OCI-LY3 (cell line): Measurements from ENCODE around the gene MYO1F.
"Not testable (repeated sequence)": the region's sequence is repeated elsewhere in the genome, so short reads cannot be mapped to it uniquely, and the experiment has no call there.

ENCODE experiments used
- H2AFZ ChIP-seq: fragments of 200-600, 300-600 bp; shearing (Covaris generic); 2 replicates; pipeline ENCODE4 v1.6.0; 2014; ENCODE audit warnings: antibody characterized with exemption, low read depth, low read length
- H3K27ac ChIP-seq: fragments of 200-600, 300-600 bp; sonication (generic); 2 replicates; pipeline ENCODE4 v1.5.1; 2014; ENCODE audit warnings: mild to moderate bottlenecking, low read length, moderate library complexity, mixed read lengths
- H3K27me3 ChIP-seq: fragments of 200-600, 300-600 bp; sonication (generic); 2 replicates; pipeline ENCODE4 v1.6.1; 2014; ENCODE audit warnings: low read depth, low read length, mixed read lengths
- H3K36me3 ChIP-seq: fragments of 200-600, 300-600 bp; sonication (generic); replicated peaks from 2 replicates; pipeline ENCODE3; 2014; ENCODE audit warnings: low read depth, low read length, mixed read lengths
- H3K4me1 ChIP-seq: fragments of 300-600, 200-600 bp; sonication (generic); 2 replicates; pipeline ENCODE4 v1.6.1; 2014; ENCODE audit warnings: low read length, mixed read lengths
- H3K4me2 ChIP-seq: fragments of 200-600, 300-600 bp; sonication (generic); 2 replicates; pipeline ENCODE4 v1.6.1; 2014; ENCODE audit warnings: low read length, mixed read lengths
- H3K4me3 ChIP-seq: fragments of 300-600, 200-600 bp; sonication (generic); 2 replicates; pipeline ENCODE4 v1.5.1; 2014; ENCODE audit warnings: antibody characterized with exemption, mild to moderate bottlenecking, low read length, moderate library complexity
- H3K79me2 ChIP-seq: fragments of 300-600, 200-600 bp; shearing (Covaris generic); 2 replicates; pipeline ENCODE4 v1.6.1; 2014; ENCODE audit warnings: mild to moderate bottlenecking, low read length, mixed read lengths
- H3K9ac ChIP-seq: fragments of 300-600, 200-600 bp; shearing (Covaris generic); 2 replicates; pipeline ENCODE4 v1.6.0; 2014; ENCODE audit warnings: mild to moderate bottlenecking, low read length, moderate library complexity
- H3K9me3 ChIP-seq: fragments of 200-600, 300-600 bp; shearing (Covaris generic); 2 replicates; pipeline ENCODE4 v1.6.1; 2014; ENCODE audit warnings: low read length, mixed read lengths; ENCODE audit not compliant: insufficient read depth
- H4K20me1 ChIP-seq: fragments of 200-600, 300-600 bp; sonication (generic); 2 replicates; pipeline ENCODE4 v1.6.1; 2016; ENCODE audit warnings: low read length, mixed read lengths; ENCODE audit not compliant: insufficient read depth
- EZH2phosphoT487 ChIP-seq: fragments of 200-600 bp; shearing (Covaris generic); IDR thresholded peaks from 2 replicates; pipeline ENCODE4 v1.6.1; 2018; ENCODE audit warnings: antibody characterized with exemption, mixed run types, low read depth
- TF ChIP-seq, protein P1 (sequence below): fragments of 200-600, 300-600 bp; sonication (generic); IDR thresholded peaks from 2 replicates; pipeline ENCODE4 v1.5.1; 2014; ENCODE audit warnings: antibody characterized with exemption, low read length, low read depth

Gene MYO1F

DNA sequence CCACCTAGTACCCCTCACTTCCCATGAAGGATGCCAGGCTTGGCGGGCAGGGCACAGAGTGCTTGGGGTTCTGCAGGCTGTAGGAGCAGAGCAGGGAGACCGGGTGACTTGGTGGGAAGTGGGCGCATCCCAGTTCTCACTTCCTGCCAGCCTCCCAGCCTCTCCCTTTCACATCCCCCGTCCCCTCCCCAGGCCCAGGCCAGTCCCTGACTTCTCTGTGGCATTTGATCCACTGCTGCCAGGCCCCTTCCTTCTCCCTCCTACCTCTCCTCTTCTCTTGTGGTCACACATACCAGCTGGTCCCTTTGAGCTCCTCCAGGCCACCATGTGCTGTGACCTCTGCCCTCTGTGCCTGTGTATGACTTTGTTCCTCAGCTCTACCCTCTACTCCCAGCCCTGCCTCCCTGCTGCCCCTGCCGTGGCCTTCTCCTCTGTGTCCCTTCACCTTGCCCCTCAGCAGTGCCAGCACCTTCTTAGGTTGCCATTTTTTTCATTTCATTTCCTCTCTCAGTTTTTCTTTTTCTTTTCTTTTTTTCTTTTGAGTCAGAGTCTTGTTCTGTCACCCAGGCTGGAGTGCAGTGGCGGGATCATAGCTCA, 19.5 kb downstream of the MYO1F start:
- Histone ChIP-seq H3K4me2 (no peak overlapping the region), H3K4me1 (peaks cover 4% of the 10 kb centered on the region; the same call in 1 of the 2 replicates)

DNA sequence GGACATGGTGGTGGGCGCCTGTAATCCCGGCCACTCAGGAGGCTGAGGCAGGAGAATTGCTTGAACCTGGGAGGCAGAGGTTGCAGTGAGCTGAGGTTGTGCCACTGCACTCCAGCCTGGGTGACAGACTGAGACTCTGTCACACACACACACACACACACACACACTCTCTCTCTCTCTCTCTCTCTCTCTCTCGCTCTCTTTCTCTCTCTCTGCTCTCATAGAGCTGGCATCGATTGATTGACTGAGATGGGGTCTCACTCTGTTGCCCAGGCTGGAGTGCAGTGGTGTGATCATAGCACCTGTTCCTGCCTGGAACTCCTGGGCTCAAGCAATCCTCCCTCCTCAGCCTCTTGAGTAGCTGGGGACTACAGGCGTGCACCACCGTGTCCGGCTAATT, 23.5 kb downstream of the MYO1F start:
- not testable (repeated sequence) for H3K4me1 ChIP-seq, H3K27ac ChIP-seq, H3K9me3 ChIP-seq, H3K36me3 ChIP-seq, H4K20me1 ChIP-seq, H3K4me3 ChIP-seq, H3K79me2 ChIP-seq, H3K9ac ChIP-seq, H2AFZ ChIP-seq, H3K4me2 ChIP-seq, H3K27me3 ChIP-seq

More for the DNA sequence above, 19.5 kb downstream of the MYO1F start:
- Histone ChIP-seq H3K36me3 (no peaks in the 10 kb centered on the region), H3K9me3 (no peaks in the 10 kb centered on the region), H2AFZ (no peak overlapping the region), H3K27me3 (no peaks in the 10 kb centered on the region), H4K20me1 (no peaks in the 10 kb centered on the region), H3K27ac (no peak overlapping the region), H3K79me2 (no peaks in the 10 kb centered on the region), H3K9ac (no peak overlapping the region), H3K4me3 (no peak overlapping the region)
- TF ChIP-seq, protein P1, sequence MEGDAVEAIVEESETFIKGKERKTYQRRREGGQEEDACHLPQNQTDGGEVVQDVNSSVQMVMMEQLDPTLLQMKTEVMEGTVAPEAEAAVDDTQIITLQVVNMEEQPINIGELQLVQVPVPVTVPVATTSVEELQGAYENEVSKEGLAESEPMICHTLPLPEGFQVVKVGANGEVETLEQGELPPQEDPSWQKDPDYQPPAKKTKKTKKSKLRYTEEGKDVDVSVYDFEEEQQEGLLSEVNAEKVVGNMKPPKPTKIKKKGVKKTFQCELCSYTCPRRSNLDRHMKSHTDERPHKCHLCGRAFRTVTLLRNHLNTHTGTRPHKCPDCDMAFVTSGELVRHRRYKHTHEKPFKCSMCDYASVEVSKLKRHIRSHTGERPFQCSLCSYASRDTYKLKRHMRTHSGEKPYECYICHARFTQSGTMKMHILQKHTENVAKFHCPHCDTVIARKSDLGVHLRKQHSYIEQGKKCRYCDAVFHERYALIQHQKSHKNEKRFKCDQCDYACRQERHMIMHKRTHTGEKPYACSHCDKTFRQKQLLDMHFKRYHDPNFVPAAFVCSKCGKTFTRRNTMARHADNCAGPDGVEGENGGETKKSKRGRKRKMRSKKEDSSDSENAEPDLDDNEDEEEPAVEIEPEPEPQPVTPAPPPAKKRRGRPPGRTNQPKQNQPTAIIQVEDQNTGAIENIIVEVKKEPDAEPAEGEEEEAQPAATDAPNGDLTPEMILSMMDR: no peak
- no peak for TF ChIP-seq EZH2phosphoT487

DNA sequence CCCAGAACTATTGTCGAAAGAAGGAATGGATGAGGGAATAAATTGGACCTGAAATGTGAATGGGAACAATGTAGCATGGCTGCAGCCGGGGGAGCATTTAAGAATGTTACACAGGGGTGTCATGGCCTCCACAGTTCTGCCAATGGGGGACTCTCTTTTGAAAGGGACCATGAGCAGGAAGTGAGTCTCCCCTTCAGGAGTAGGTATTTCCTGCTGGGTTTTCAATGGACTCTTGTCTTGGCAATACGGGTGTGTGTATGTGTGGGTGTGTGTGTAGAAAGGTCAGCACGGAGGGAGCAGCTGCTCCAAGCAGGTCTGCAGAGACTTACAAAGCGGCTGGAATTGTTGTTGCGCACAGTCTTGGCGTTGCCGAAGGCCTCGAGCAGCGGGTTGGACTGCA, 24.4 kb downstream of the MYO1F start:
- H3K27ac ChIP-seq: no peak overlapping the region
- no peak overlapping the region for H3K4me3 ChIP-seq
- no peaks in the 10 kb centered on the region for H3K79me2 ChIP-seq
- H3K27me3 ChIP-seq: no peaks in the 10 kb centered on the region
- TF ChIP-seq EZH2phosphoT487: no peak
- TF ChIP-seq, protein P1: no peak
- no peaks in the 10 kb centered on the region for H4K20me1 ChIP-seq
- no peak overlapping the region; the same call in 1 of the 2 replicates for H2AFZ ChIP-seq
- peaks cover 2% of the 10 kb centered on the region; the same call in 1 of the 2 replicates for H3K4me1 ChIP-seq
- no peaks in the 10 kb centered on the region for H3K9me3 ChIP-seq
- H3K36me3 ChIP-seq: no peaks in the 10 kb centered on the region
- no peak overlapping the region for H3K9ac ChIP-seq
- H3K4me2 ChIP-seq: no peak overlapping the region

DNA sequence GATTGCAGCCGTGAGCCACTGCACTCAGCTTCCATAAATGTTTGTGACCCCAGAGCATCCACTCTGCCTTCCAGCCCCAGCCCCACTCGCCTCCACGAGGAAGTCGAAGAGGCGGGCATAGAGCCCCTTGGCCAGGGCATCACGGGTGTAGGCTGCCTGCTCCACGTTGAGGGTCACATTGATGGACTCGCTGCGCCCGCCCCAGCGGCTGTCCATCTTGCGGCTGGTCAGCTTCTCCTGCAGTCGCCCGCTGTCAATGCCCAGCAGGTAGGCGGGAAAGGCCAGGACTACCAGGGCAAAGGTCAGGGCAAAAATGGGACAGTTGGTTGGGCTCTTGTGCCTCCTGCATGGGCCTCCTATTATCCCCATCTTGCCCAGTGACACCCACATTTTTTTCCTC, 27.2 kb downstream of the MYO1F start:
- Histone ChIP-seq H3K27ac (no peak overlapping the region), H3K9me3 (no peaks in the 10 kb centered on the region), H3K9ac (no peak overlapping the region), H4K20me1 (no peaks in the 10 kb centered on the region), H3K36me3 (no peaks in the 10 kb centered on the region), H3K27me3 (no peaks in the 10 kb centered on the region), H3K4me1 (no peaks in the 10 kb centered on the region), H3K4me3 (no peak overlapping the region), H3K4me2 (no peak overlapping the region), H2AFZ (no peak overlapping the region), H3K79me2 (no peaks in the 10 kb centered on the region)
- TF ChIP-seq EZH2phosphoT487: no peak
- TF ChIP-seq, protein P1: no peak

DNA sequence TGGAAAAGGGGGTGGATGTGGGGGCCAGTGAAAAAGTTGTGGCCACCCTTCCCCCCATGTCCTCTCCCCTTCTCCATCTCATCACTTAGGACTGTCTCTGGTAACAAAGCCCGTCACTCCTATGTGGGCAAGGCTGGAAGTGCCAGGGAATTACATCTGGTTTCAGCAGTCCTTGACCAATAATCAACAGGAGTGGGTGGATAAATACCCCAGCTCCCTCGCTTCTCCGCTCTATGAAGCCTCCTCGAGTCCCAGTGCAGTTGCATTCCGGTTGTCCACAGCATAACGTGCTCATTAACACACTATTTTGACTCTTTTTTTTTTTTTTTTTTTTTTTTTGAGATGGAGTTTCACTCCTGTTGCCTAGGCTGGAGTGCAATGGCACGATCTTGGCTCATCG, 31.5 kb downstream of the MYO1F start:
- Histone ChIP-seq H3K4me2 (no peak overlapping the region), H3K4me3 (no peak overlapping the region), H3K79me2 (no peaks in the 10 kb centered on the region), H3K9ac (no peak overlapping the region), H3K27ac (no peak overlapping the region), H2AFZ (no peak overlapping the region), H3K27me3 (no peaks in the 10 kb centered on the region), H3K9me3 (no peaks in the 10 kb centered on the region), H3K36me3 (no peaks in the 10 kb centered on the region), H4K20me1 (no peaks in the 10 kb centered on the region), H3K4me1 (no peaks in the 10 kb centered on the region)
- TF ChIP-seq, protein P1: no peak
- TF ChIP-seq EZH2phosphoT487: no peak
